ENCODE measurements around the gene TBX10. TPM values are rescaled to one million over a fixed set of nuclear protein-coding genes. Genes with fewer than 3 reads are reported as not detected.

TBX10 gene
- total RNA-seq, 1 donor from 2014 or later, result not detected

DNA sequence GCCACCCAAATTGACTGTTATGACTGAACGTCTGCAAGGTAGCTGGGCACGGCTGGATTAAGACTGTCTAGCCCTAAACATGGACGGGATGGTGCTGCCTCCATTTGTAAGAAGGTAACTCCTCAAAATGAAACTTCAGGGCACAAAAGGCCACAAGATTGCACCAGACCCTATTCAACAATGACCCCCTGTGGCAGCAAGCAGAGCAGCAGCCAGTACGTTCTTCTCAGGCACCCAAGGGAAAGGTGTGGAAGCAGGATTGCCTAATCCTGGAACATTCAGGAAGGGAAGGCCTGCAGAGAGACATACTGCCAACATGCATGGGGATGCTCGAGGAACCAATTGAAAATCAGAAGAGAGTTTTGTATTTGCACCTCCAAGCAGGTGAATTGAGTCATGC is 4.5 kb upstream of the TBX10 start:
- H3K9me3 ChIP-seq (ENCODE audit: insufficient read depth, low read depth, low read length), result no peaks in the 10 kb centered on the region
- no peak overlapping the region for H3K4me3 Mint-ChIP-seq (ENCODE audit: unreplicated experiment)
- no peak overlapping the region for H3K9ac ChIP-seq (ENCODE audit: low read length)
- H3K36me3 Mint-ChIP-seq (ENCODE audit: low read depth, unreplicated experiment), result no peaks in the 10 kb centered on the region
- H3K27me3 Mint-ChIP-seq (ENCODE audit: low read depth, unreplicated experiment), result peaks cover 32% of the 10 kb centered on the region
- no peaks in the 10 kb centered on the region for H4K20me1 ChIP-seq (ENCODE audit: insufficient read depth, low read length)
- no peak for DNase-seq (ENCODE audit: low read depth)
- peaks cover 6% of the 10 kb centered on the region for H3K9me3 Mint-ChIP-seq (ENCODE audit: unreplicated experiment)
- H3K27me3 ChIP-seq (ENCODE audit: insufficient read depth, low read length), result peaks cover 2% of the 10 kb centered on the region
- no peak for FAIRE-seq
- H3K27ac ChIP-seq (ENCODE audit: low read depth, low read length), result no peak overlapping the region
- no peak for TF ChIP-seq EZH2 (IDR thresholded peaks at IDR 0.05; ENCODE audit: insufficient read depth, low read length)
- TF ChIP-seq CTCF (IDR thresholded peaks at IDR 0.05; ENCODE audit: insufficient read depth, low read depth, low read length), result peak; percentile 7
- H3K4me3 ChIP-seq (ENCODE audit: insufficient read depth, low read depth, low read length), result no peak overlapping the region
- no peak overlapping the region for H3K27ac Mint-ChIP-seq (ENCODE audit: unreplicated experiment)
- no peak overlapping the region for H2AFZ ChIP-seq (ENCODE audit: low read depth, low read length)
- H3K4me1 ChIP-seq (ENCODE audit: insufficient read depth, low read length), result no peaks in the 10 kb centered on the region
- no peaks in the 10 kb centered on the region for H3K79me2 ChIP-seq (ENCODE audit: insufficient read depth, low read length)
- no peaks in the 10 kb centered on the region for H3K36me3 ChIP-seq (ENCODE audit: insufficient read depth, low read length)
- no peak overlapping the region for H3K4me2 ChIP-seq (ENCODE audit: low read length)
- no peaks in the 10 kb centered on the region for H3K4me1 Mint-ChIP-seq (ENCODE audit: low read depth, unreplicated experiment)

GRCh38 chr11:67642173-67643120 is 2.9 kb upstream of the TBX10 start:
- FAIRE-seq (no peak), DNase-seq (ENCODE audit: low read depth) (no peak)
- H3K36me3 Mint-ChIP-seq (ENCODE audit: low read depth, unreplicated experiment), result no peaks in the 10 kb centered on the region

More at GRCh38 chr11:67642173-67643120, 2.9 kb upstream of the TBX10 start:
- TF ChIP-seq EZH2 (IDR thresholded peaks at IDR 0.05; ENCODE audit: insufficient read depth, low read length) (no peak), CTCF (IDR thresholded peaks at IDR 0.05; ENCODE audit: insufficient read depth, low read depth, low read length) (no peak)
- Histone ChIP-seq H3K9me3 (ENCODE audit: insufficient read depth, low read depth, low read length) (no peaks in the 10 kb centered on the region), H3K9ac (ENCODE audit: low read length) (no peak overlapping the region), H3K36me3 (ENCODE audit: insufficient read depth, low read length) (no peaks in the 10 kb centered on the region), H3K4me2 (ENCODE audit: low read length) (no peak overlapping the region), H3K4me1 (ENCODE audit: insufficient read depth, low read length) (no peaks in the 10 kb centered on the region), H3K27ac (ENCODE audit: low read depth, low read length) (no peak overlapping the region), H3K27me3 (ENCODE audit: insufficient read depth, low read length) (peaks cover 2% of the 10 kb centered on the region), H2AFZ (ENCODE audit: low read depth, low read length) (no peak overlapping the region), H3K79me2 (ENCODE audit: insufficient read depth, low read length) (no peaks in the 10 kb centered on the region), H4K20me1 (ENCODE audit: insufficient read depth, low read length) (no peaks in the 10 kb centered on the region), H3K4me3 (ENCODE audit: insufficient read depth, low read depth, low read length) (no peak overlapping the region)
- Mint-ChIP-seq H3K4me1 (ENCODE audit: low read depth, unreplicated experiment) (no peaks in the 10 kb centered on the region), H3K4me3 (ENCODE audit: unreplicated experiment) (no peak overlapping the region), H3K27me3 (ENCODE audit: low read depth, unreplicated experiment) (peaks cover 25% of the 10 kb centered on the region), H3K27ac (ENCODE audit: unreplicated experiment) (peak overlapping the region; percentile 47), H3K9me3 (ENCODE audit: unreplicated experiment) (peaks cover 6% of the 10 kb centered on the region)
